IMR-90 (cell line): ENCODE measurements around the gene TTC23L.

Source experiments
- BHLHE40 ChIP-seq: fragments of 150-350 bp; IDR thresholded peaks from 2 replicates; pipeline ENCODE4 v1.6.1; 2016; ENCODE audit warnings: mild to moderate bottlenecking, low read depth, low read length
- CEBPB ChIP-seq: IDR thresholded peaks from 2 replicates; pipeline ENCODE4 v1.6.1; 2012; ENCODE audit warnings: low read depth, low read length, improper control_type of control experiment
- CHD1 ChIP-seq: IDR thresholded peaks from 2 replicates; pipeline ENCODE4 v1.6.1; 2012; ENCODE audit warnings: low read depth, low read length, improper control_type of control experiment
- CTCF ChIP-seq: conservative IDR thresholded peaks from 2 replicates; pipeline ENCODE4 v1.5.1; 2012; ENCODE audit warnings: mild to moderate bottlenecking, low read depth, low read length, improper control_type of control experiment
- ELK1 ChIP-seq: fragments of 150-350 bp; IDR thresholded peaks from 2 replicates; pipeline ENCODE4 v1.6.1; 2016; ENCODE audit warnings: low read depth, mild to moderate bottlenecking, low read length, moderate library complexity, borderline replicate concordance
- FOS ChIP-seq: fragments of 150-350 bp; IDR thresholded peaks from 2 replicates; pipeline ENCODE4 v1.6.1; 2016; ENCODE audit warnings: low read depth, low read length
- MAFK ChIP-seq: IDR thresholded peaks from 2 replicates; pipeline ENCODE4 v1.6.1; 2012; ENCODE audit warnings: low read depth, low read length, improper control_type of control experiment
- MAZ ChIP-seq: IDR thresholded peaks from 2 replicates; pipeline ENCODE4 v1.6.1; 2012; ENCODE audit warnings: low read depth, mild to moderate bottlenecking, low read length, improper control_type of control experiment, moderate library complexity, borderline replicate concordance
- MXI1 ChIP-seq: IDR thresholded peaks from 2 replicates; pipeline ENCODE4 v1.6.1; 2012; ENCODE audit warnings: low read depth, mild to moderate bottlenecking, low read length, moderate library complexity, borderline replicate concordance
- POLR2A ChIP-seq: IDR thresholded peaks from 2 replicates; pipeline ENCODE4 v1.6.1; 2012; ENCODE audit warnings: mild to moderate bottlenecking, low read depth, low read length
- RAD21 ChIP-seq: IDR thresholded peaks from 2 replicates; pipeline ENCODE4 v1.6.1; 2012; ENCODE audit warnings: low read length, improper control_type of control experiment
- RCOR1 ChIP-seq: IDR thresholded peaks from 2 replicates; pipeline ENCODE4 v1.6.1; 2012; ENCODE audit warnings: mild to moderate bottlenecking, low read length, improper control_type of control experiment; ENCODE audit not compliant: insufficient replicate concordance
- RFX5 ChIP-seq: IDR thresholded peaks from 2 replicates; pipeline ENCODE4 v1.8.0; 2012; ENCODE audit warnings: low read depth, mild to moderate bottlenecking, low read length, moderate library complexity
- USF2 ChIP-seq: fragments of 150-350 bp; IDR thresholded peaks from 2 replicates; pipeline ENCODE4 v1.6.1; 2017; ENCODE audit warnings: mild to moderate bottlenecking, antibody characterized with exemption, low read length, low read depth

- TF ChIP-seq RAD21 (no peak), CTCF (no peak), MAZ (no peak), BHLHE40 (no peak), POLR2A (no peak), MAFK (no peak), ELK1 (no peak), RFX5 (no peak), CHD1 (no peak), FOS (no peak), MXI1 (no peak), CEBPB (no peak), USF2 (no peak), RCOR1 (no peak)
Measured at GRCh38 chr5:34789639-34790038, 49.3 kb upstream of the TTC23L start.
